NCI-H2029 (cell line): ENCODE data around the gene ADGRF1.

ENCODE experiments used
- DNase-seq: peaks from one replicate; lab custom pipeline; 2025; lab: John Stamatoyannopoulos, UW

The ADGRF1 gene

DNA sequence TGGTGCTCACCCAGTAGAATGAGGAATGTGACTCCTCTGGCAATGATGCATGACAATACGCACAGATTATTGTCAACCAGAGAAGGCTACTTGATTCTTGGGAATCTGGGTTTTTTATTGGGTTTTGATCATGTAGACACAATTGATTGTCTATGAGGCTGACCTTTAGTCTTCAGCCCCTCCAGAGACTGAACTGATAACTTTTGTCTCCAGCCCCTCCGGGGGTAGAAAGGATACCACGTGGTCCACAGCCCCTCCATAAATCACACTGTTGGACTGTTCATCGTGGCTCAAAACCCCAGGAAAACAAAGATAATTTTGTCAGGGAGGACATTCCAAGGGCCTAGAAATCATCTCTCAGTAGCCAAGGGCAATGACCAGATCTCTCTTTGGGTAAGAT is 62.9 kb downstream of the ADGRF1 start:
- no peak for DNase-seq

DNA sequence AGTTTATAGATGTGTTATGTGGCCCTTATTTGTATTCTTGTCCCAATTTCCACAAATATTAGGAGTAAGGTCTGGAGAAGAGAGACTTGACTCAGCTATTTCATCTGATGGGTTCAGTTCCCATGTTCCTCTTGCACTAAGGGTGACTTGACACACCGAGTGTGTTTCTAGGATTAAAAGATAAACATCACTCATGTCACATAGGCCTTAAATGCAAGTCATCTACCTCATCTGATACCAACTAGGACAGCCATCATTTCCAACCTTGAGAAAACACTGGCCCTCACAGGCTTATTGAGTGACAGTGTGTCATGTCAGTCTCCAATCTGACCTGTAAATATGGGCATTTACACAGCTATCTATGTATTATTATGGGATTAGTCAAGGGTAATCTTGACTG is 67.3 kb downstream of the ADGRF1 start:
- no peak for DNase-seq

DNA sequence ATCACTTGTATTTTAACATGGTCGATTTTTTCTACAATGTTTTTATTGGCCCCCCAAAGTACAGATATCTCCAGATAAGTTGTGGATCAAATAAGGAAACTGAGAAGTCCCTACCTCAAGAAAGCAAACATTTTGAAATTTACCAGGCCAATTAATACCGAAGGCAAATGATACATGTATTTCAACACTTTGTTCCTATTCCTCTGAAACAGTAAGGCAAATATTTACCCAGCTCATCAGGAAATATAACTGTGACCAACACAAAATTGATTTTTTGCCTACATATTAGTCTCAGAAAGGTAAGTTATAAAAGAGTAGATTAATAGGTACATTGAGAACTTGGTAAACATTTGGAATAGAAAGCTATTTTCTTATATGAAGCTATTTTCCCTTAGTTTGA is 69.1 kb downstream of the ADGRF1 start:
- no peak for DNase-seq

DNA sequence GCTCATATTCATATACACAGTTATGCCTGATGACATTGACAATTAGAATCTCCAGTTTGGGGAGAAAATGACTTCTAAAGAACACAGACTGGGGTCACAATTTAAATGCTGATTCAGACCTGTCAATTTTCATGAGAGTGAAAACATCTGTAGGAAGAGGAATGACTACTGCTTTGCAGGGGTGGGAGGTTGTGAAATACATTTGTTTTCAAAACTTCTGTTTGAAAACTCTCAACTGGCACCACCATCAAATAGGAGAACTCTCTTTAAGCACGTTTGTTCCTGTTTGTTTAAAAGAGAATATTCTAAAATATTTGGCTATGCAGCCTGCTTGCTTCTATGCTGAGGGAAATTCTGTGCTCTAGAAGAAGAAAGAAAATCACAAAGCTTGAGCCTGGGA is 69.6 kb downstream of the ADGRF1 start:
- DNase-seq, result no peak

DNA sequence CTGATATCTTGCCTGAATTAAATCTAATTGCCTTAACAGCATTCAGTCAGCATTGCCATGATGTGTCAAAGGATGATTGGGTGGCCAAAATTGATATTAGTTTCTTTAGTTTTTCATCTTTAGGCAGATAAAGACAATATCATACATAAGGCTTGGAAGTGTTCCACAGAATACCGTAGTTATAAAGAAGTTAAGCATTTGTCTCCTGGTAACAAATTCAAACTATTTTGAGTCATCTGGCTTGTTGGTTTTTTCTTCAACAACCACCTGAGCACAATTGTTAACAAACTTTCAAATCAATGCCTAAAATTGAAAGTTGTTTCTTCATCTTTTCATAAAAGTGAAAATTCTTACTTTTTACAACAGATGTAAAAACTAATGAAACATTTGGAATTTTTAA is 72.9 kb downstream of the ADGRF1 start:
- DNase-seq, result no peak

DNA sequence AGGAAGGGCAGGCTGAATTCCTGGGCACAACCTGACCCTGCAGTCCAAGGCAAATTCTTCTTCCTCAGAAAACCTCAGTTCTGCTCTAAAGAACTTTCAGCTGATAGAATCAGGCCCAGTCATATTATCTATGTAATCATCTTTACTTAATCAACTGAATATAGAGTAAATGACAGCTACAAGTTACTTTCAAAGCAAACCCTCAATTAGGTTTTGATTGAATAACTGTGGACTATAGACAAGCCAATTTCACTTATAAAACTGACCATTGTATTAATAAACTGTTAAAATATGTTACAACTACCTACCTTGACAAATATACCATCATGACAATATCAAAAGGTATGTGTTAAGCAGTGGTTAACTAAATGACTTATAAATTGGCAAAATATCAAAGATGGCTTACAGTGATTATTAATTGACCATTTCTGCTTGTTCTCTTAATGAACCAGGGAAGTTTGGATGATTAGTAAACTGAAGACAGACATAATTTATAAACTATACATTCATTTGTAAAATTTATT is 74.2 kb downstream of the ADGRF1 start:
- DNase-seq, result no peak

DNA sequence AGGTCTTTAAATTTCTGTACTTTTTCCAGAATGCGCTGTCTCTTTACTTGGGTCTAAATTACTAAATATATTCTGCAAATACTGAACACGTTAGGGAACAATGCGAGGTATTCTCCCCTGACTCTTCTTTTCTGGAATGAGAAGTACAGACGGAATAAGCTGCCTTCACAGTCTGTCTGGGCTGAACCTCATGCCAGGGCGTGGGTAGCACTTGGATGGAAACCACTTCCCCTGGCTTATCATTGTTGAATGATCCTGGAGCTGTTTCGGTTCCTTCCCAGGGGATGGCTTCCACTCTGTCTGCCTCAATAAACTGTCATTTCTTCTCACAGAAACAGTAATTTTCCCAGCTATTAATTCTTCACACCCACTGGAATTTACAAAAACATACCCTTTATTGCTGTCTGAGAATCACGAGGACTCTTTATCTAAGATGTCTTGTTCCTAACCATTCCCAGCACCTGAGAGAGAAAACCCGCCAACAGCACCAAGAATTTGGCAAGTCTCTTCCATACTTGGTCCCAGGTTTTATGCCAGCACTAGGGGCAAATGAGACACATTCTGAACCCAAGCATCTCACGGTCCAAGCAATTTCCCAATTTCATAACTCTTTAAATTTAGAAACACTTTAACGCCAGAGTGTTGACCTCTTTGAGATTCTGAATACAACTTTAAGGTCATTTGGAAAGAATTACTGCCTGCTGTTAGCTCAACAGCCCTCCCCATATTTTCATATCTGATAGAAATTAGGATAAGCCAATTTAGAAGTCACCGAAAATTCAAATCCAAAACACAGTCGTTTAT is 77.2 kb downstream of the ADGRF1 start:
- no peak for DNase-seq

DNA sequence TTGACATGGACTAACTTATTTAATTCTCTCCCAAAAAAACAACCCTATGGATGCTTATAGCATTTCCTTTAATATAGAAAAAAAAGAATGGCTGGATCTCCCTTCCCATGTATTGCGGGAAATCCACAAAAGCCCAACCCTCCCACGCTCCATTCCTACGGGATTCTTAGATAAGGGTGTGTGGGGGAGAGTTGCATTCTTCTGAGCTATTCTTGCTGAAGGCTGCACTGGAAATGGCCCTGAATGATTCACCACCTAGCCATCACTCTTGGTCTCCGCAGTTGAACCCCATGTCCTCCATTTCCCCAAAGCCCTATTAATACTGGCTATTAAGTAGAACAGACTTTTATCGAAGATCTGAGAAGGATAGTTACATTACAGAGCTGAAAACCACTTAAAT is 78.5 kb downstream of the ADGRF1 start:
- DNase-seq, result no peak

DNA sequence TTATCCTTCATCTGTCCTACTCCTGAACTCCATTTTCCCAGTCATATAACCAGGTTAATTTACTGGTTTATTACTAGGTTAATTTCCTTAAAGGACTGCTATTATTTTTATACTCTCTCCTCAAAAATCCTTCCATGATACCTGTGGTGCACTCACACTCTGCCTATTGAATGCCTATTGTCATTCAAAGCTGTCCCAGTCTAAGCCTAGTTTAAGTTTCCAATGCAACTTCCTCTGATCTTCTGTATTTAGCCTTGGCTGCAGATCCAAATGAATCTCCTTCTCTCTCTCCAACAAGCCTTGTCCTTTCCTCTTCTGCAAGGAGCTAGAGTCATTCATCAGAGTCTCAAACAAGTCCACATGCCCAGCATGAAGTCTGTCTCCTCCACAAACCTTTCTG is 79.1 kb downstream of the ADGRF1 start:
- no peak for DNase-seq

DNA sequence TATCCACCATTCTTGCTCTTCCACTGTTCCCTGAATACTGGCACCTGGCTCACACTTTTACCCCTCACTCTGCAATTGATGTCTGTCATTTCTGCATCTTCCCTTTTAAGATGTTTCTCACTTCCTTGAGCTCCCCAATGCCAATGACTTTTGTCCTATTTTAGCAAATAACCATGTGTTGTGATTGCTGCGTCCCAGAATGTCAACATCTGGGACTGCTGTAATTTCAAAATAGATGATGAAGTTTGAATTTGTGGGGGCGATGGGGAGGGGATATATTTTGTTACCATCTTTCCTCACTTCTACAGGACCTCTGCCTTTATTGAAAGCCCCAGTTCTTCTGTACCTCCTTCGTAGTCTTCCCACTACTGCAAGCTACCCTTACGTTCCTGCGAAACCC is 80.4 kb downstream of the ADGRF1 start:
- DNase-seq, result no peak

DNA sequence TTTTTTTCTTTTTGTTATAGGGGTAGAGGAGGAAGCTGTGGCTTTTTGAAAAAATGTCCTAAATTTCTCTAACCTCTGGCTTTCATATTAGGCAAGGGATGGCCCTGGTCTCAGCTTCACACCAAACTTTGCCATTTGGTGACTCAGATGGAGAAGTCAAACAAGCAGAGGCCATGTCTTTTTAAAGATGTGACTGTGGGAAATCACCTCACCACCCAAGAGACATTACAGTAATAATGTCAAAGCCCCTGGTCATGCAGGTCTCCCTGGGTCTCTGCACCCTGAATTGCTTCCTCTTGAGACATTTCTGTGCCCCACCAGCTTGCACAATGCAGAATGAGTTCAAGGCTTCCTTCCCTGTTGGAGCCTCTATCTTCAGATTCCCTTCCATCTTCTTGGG is 80.9 kb downstream of the ADGRF1 start:
- no peak for DNase-seq

DNA sequence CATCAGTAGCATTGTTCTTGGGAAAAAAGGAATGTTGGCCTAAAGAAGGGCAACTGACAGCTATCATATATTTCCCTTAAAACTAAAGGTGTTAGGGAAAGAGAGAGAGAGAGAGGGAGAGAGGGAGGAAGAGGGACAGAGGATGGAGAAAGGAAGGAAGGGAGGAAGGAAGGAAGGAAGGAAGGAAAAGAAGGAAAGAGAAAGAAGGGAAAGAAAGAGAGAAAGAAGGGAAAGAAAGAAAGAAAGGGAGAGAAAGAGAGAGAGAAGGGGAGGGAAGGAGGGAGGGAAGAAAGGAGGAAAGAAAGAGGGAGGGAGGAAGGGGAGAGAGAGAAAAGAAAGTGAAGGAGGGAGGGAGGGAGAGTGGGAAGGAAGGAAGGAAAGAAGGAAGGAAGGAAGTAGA is 82.7 kb downstream of the ADGRF1 start:
- no peak for DNase-seq

DNA sequence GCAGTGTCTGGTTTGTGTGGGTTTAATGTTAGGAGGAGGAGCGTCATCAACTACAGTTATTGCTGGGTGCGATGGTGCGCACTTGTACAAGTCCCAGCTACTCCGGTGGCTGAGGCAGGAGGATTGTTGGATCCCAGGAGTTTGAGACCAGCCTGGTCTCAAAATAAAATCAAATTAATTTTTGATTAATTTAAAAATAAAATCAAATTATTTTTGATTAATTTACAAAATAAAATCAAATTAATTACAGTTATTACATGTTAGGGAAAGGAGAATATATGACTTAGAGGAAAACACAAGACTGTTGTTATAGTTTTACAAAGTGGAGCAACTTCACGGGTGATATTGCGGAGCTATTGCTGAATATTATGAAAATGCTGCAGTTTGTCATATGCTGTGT is 85.7 kb downstream of the ADGRF1 start:
- no peak for DNase-seq

DNA sequence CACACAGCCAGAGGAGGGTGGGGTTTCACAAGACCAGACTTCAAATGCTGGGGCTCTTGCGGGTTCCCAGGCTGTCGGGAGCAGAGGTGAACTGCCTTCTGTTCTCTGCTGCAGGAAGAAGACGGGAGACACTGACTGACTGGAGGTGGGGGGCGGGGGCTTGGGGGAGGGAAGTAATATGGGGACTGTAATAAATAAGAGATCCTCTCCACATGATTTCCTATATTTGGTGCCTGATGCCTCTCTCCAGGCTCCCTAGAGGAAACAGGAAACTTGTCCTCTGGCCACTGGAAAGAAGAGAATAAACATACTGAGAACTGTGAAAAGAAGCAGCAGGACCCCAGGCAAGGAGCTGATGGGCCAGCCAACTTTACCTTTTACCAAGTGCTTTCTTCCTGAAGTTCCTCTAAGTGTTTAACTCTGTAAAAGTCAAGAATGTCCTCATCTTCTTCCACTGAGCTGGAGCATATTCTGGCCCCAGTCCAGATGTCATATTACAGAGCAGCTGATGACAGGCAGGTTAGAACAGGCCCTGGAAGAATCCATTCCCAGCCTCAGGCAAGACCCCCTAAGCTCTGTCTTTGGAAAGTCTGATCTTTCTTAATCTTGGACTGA is 87.2 kb downstream of the ADGRF1 start:
- DNase-seq, result peak; percentile 7

DNA sequence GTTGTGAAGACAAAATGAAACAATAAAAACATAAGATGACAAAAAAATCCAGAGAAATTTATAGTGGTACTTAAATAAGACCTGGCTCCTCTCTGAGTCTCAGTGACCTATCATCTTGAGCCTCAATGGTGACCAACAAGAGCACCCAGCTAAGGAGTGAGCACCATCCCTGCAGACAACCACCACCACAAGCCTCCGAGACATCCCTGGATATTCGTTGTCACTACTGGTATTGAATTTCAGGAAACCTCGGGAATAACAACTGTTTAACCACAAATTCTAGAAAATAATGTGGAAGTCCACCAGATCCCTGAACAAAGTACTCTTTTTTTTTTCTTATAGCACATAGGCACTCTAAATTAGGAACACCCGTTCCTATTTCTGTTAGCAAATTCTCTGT is 88.2 kb downstream of the ADGRF1 start:
- no peak for DNase-seq

DNA sequence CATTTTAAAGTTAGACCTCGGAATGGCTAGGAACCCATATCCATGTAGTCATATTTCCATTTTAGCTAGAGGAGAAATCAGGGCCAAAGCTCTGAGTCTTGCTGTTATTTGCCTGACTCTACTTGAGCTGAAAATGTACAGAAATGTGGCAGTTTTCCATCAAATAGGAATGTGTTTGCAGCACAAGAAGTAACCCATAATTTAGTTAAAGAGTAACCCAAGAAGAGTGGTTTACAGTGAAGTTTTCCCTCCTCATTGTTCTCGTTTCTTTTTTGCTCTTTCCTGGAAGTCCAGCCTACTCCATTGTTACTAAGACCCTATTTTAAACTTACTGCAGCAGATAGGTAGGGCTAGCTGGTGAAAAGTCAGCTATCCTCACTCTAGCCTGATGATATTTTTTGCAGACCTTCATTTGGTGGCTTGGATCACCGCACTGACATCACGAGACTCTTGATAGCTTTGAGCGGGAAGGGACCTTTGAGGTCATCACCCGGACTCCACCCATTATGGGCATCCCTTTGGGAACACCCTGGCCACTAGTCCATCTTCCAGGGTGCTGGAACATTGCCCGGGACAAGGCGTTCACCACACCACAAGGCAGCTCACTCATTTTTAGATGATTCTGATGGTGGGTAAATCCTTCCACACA is 92.4 kb downstream of the ADGRF1 start:
- DNase-seq, result no peak

DNA sequence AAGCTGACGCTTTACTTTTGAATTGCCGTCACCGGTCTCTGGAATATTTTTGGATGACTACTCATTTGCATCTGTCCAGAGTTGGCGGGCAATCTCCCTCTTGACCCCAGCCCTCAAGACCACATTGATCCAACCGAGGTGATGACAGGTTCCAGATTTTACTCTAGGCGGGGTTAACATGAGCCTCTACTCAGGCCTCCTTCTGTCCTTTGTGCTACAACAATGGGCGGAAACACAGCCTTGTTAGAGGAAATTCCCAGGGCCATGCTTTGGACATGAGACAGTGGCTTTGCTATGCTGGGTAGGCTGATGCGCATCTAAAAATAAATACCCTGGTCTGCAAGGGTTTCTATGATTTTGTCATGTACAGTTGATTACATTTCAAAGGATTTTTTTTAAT is 93.4 kb downstream of the ADGRF1 start:
- no peak for DNase-seq
